BJ (cell line): ENCODE measurements around the gene NHLRC1. TPM values are rescaled to one million over a fixed set of nuclear protein-coding genes. Genes with fewer than 3 reads are reported as not detected.

Experiments
- CTCF ChIA-PET: fragments of 350-600 bp; formaldehyde crosslinking; extraction: SDS; loops from one replicate; lab custom pipeline; 2021; ENCODE audit warnings: antibody characterized with exemption, inconsistent platforms; lab: Yijun Ruan, JAX
- POLR2A ChIA-PET: fragments of 300-600 bp; sonication (Branson Sonifier 250); formaldehyde crosslinking; extraction: SDS; loops from one replicate; lab custom pipeline; 2021; ENCODE audit warnings: antibody characterized with exemption; lab: Charles Lee
- DNase-seq: peaks from one replicate; pipeline ENCODE4 v3.0.0-alpha.2; 2011; ENCODE audit warnings: low read depth
- H3K27me3 ChIP-seq: 2 replicates; pipeline ENCODE4 v1.6.0; 2011; ENCODE audit warnings: low read length; ENCODE audit not compliant: control insufficient read depth, insufficient read depth
- H3K36me3 ChIP-seq: 2 replicates; pipeline ENCODE4 v1.5.1; 2011; ENCODE audit warnings: low read length; ENCODE audit not compliant: control insufficient read depth, insufficient read depth
- H3K4me3 ChIP-seq: 2 replicates; pipeline ENCODE4 v1.5.1; 2011; ENCODE audit warnings: low read depth, mild to moderate bottlenecking, control low read depth, low read length
- polyA plus RNA-seq: library from polyadenylated mRNA; depleted of rRNA; stranded (reverse); fragments of >200 nt; gene quantifications from 2 replicates; pipeline ENCODE4 v1.2.3, GENCODE V29; 2011
- TF ChIP-seq, protein P1 (sequence below): IDR thresholded peaks from 2 replicates; pipeline ENCODE4 v1.5.1; 2011; ENCODE audit warnings: low read depth, mild to moderate bottlenecking, control low read depth, inconsistent platforms, low read length, moderate library complexity; ENCODE audit not compliant: insufficient read depth

The NHLRC1 gene
- polyA plus RNA-seq, 1 experiment = 1.7 TPM

DNA sequence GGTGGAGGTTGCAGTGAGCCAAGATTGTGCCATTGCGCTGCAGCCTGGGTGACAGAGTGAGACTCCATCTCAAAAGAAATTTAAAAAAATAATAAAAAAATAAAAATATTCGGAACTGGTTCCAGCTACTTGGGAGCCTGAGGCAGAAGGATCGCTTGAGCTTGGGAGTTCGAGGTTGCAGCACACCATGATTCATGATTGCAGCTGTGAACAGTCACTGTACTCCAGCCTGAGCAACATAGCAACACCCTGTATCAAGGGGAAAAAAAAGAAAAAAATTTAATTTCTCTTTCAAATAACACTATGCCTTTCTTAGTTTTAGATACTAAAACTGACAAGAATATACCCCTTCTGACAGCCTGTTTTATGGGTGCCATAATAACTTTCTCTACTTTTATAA is 43.3 kb upstream of the NHLRC1 start:
- peaks cover 3% of the 10 kb centered on the region for H3K36me3 ChIP-seq
- POLR2A ChIA-PET = no interaction called here
- no peak overlapping the region for H3K4me3 ChIP-seq
- H3K27me3 ChIP-seq = no peaks in the 10 kb centered on the region
- TF ChIP-seq, protein P1, sequence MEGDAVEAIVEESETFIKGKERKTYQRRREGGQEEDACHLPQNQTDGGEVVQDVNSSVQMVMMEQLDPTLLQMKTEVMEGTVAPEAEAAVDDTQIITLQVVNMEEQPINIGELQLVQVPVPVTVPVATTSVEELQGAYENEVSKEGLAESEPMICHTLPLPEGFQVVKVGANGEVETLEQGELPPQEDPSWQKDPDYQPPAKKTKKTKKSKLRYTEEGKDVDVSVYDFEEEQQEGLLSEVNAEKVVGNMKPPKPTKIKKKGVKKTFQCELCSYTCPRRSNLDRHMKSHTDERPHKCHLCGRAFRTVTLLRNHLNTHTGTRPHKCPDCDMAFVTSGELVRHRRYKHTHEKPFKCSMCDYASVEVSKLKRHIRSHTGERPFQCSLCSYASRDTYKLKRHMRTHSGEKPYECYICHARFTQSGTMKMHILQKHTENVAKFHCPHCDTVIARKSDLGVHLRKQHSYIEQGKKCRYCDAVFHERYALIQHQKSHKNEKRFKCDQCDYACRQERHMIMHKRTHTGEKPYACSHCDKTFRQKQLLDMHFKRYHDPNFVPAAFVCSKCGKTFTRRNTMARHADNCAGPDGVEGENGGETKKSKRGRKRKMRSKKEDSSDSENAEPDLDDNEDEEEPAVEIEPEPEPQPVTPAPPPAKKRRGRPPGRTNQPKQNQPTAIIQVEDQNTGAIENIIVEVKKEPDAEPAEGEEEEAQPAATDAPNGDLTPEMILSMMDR = no peak
- DNase-seq = no peak
- CTCF ChIA-PET = interaction anchor here (0.6 kb wide), 1 partner anchor 155 kb away, joined by 3 read pairs; no protein-coding TSS in a partner anchor

DNA sequence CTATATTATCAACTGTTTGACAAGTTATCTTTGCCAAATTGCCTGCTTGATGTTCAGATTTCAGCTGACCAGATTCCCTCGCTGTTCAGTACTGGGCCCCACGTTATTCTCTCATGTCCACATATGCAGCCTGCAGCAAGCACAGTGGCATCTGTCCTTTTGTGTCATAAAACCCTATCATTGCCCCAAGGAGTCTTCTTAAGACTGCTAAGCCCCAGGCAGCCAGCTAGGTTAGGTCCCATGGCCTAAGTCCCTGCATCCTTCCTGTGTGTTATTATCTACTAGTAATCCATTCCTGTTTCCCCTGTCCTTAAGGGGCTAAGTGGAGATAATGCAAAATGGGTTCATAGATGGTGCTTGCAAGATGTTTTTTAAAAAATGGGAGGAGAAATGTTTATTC is 39.9 kb upstream of the NHLRC1 start:
- TF ChIP-seq, protein P1 = no peak
- Histone ChIP-seq H3K4me3 (no peak overlapping the region), H3K36me3 (peaks cover 3% of the 10 kb centered on the region), H3K27me3 (no peaks in the 10 kb centered on the region)
- ChIA-PET CTCF (interaction anchor here (0.9 kb wide), 1 partner anchor 299 kb away, joined by 3 read pairs; no protein-coding TSS in a partner anchor), POLR2A (no interaction called here)
- no peak for DNase-seq

DNA sequence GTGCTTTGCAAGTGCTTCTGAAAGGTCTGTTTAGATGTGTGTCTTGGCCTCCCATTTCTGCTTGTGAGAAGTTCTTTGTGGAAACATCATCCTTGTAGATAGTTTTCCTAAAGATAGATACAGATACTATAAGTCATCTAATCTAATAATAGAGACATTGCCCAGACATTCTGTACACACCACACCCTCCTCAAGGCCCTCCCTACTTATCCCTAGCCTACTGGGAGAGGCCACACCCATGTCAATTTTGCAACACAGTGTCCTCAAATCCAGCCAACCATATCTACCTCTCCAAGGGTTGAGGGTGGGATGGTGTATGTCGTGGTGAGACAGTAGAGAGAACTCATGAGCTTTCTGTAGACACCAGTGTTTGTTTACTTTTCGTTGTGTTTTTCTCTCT is 39.0 kb upstream of the NHLRC1 start:
- H3K4me3 ChIP-seq = no peak overlapping the region
- ChIA-PET POLR2A (no interaction called here), CTCF (interaction anchor here (0.9 kb wide), 1 partner anchor 298 kb away, joined by 3 read pairs; no protein-coding TSS in a partner anchor)
- TF ChIP-seq, protein P1 = no peak
- peaks cover 3% of the 10 kb centered on the region for H3K36me3 ChIP-seq
- H3K27me3 ChIP-seq = no peaks in the 10 kb centered on the region
- DNase-seq = no peak

DNA sequence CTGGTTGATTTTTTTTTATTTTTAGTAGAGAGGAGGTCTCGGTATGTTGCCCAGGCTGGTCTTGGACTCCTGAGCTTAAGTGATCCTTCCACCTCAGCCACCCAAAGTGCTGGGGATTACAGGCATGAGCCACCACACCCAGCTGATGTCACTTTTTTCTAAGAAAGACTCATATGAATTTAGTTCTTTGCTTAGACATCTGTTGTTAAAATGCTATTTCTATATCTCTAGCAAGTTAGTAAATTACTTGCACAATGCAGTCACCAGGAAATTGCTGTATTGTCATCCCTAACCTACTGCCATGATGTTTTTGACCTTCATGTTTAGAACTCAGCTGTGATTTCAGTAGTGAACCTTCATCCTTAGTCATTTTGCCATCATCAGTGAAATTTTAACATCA is 38.4 kb upstream of the NHLRC1 start:
- Histone ChIP-seq H3K36me3 (peaks cover 3% of the 10 kb centered on the region), H3K4me3 (no peak overlapping the region), H3K27me3 (no peaks in the 10 kb centered on the region)
- TF ChIP-seq, protein P1 = no peak
- DNase-seq = no peak
- CTCF ChIA-PET = no interaction called here
- POLR2A ChIA-PET = no interaction called here

DNA sequence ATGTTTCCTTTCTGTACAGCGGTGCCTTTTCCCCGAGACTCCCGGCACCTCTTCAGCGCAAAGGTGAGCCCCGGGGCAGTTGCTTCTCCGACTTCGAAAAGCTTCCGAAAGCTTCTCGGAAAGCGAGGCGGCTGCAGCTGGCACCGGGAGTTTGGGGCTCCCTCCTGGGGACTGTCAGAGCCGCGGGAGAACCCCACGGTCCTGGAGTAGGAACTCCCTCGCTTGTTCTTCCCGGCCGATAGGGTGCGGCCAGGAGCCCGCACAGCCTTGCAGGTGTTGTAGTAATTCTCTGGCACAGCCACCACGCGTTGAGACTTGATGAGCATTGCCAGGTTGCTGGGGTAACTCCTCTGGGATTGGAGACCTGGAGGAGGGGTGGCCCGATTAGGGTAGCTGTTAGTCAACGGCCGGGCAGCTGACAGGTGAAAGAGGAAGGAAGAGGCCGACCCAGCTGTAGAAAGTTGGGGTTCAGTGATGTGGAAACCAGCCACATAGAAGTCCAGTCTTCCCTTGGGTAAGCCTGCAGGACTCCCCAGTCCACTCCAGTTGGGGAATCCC is 33.5 kb upstream of the NHLRC1 start:
- no peaks in the 10 kb centered on the region for H3K36me3 ChIP-seq
- peak overlapping the region; percentile 83 for H3K4me3 ChIP-seq
- no peaks in the 10 kb centered on the region for H3K27me3 ChIP-seq
- DNase-seq = no peak
- POLR2A ChIA-PET = no interaction called here
- TF ChIP-seq, protein P1 = peak; percentile 52
- CTCF ChIA-PET = interaction anchor here (1.3 to 2.2 kb wide), 3 partner anchors 9 to 14 kb away, joined by 3 to 5 read pairs (median 5); no protein-coding TSS in a partner anchor
